ENCODE results near the gene TAF4.

- TF ChIP-seq CTCF (IDR thresholded peaks at IDR 0.05) = no peak
- no peak for TF ChIP-seq POLR2A (IDR thresholded peaks at IDR 0.05)
These were observed 8.7 kb downstream of the TAF4 start for GRCh38 chr20:62056975-62057374.
